ENCODE data around the gene FGD3. TPM values are rescaled to one million over a fixed set of nuclear protein-coding genes. Genes with fewer than 3 reads are reported as not detected.
A peak's percentile ranks its signal among the peaks of the same experiment; 100 is the strongest.

The FGD3 gene
- total RNA-seq, 2 donors from 2014 or later: 49.7 to 61.0 TPM

GRCh38 chr9:93059011-93059714, 111.8 kb downstream of the FGD3 start:
- Mint-ChIP-seq H3K27ac (peak overlapping the region; percentile 97), H3K36me3 (peaks cover 19 to 26% of the 10 kb centered on the region in 2 donors), H3K9me3 (no peaks in the 10 kb centered on the region)
- ATAC-seq: peak; percentile 11 to 23
- peak in 1 of 2 donors; percentile 32 for DNase-seq (ENCODE audit: low spot score in 2 of 2)

DNA sequence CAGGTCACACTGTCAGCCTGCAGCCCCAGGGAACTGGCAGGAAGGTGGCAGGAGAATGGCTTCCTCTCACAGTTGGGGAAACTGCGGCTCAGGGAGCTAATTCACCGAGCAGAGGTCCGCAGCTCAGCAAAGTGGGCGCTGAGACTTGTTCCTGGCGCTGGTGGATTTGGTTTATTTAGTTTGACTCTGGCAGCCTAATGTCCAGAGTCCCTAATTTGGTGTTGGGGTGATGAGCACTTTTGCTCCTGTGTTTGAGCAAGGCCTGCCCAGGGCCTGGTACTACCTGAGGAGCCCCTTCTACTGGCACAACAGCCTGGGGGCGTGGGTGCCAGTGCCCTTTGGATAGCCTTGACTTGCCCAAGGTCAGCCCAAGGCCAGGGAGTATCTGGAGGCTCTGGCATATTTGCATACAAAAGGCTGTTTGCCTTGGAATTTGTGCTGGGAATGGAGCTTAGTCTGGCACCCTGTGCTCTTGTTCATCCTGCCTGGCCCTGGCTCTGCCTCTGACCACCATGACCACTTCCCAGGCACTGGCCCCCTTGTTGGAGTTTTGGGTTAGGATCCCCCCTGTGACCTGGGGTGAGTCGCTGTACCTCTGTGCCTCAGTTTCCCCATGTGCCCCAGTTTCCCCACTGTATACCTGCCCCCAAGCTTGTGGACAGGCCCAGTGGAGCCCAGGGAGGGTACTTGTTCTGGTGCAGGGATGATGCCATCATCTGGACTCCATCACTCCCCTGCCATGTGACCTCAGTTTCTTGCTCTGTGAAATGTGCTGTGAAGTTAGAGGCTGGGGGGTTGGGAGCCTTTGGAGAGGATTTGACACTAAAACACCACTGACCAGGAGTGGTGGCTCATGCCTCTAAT, 112.6 kb downstream of the FGD3 start:
- peak overlapping the region; percentile 97 for H3K27ac Mint-ChIP-seq
- H3K9me3 Mint-ChIP-seq: no peaks in the 10 kb centered on the region
- ATAC-seq: no peak
- peaks cover 23 to 33% of the 10 kb centered on the region in 2 donors for H3K36me3 Mint-ChIP-seq
- DNase-seq (ENCODE audit: low spot score in 2 of 2): no peak

DNA sequence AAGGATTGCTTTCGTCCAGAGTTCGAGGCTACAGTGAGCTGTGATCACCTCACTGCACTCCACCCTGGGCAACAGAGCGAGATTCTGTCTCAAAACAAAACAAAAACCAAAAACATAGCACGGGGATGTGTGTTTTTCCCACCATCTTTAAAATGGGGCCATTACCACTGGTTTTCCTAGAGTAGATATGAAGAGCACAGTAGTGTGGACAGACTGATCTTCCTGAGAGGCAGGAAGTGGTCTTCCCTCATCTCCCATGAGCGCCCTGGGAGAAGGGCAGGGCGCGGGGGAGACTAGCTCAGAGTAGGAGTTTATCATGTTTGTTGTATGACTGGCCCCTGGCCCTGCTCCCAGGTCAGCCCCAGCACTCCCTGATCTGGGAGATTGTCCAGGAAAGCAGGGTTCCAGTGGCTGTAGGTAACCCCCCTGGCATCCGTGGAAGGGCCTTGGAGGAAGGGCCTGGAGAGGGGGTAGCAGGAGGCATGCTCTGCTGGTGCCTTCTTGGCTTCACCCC, 113.5 kb downstream of the FGD3 start:
- Mint-ChIP-seq H3K9me3 (no peaks in the 10 kb centered on the region), H3K36me3 (peaks cover 31 to 41% of the 10 kb centered on the region in 2 donors), H3K27ac (peak overlapping the region; percentile 97)
- ATAC-seq (no peak), DNase-seq (ENCODE audit: low spot score in 2 of 2) (no peak)

GRCh38 chr9:93061260-93061751, 114.0 kb downstream of the FGD3 start:
- H3K9me3 Mint-ChIP-seq: no peaks in the 10 kb centered on the region
- peaks cover 35 to 46% of the 10 kb centered on the region in 2 donors for H3K36me3 Mint-ChIP-seq
- DNase-seq (ENCODE audit: low spot score in 2 of 2) (no peak), ATAC-seq (no peak)
- H3K27ac Mint-ChIP-seq: peak overlapping the region; percentile 97

GRCh38 chr9:93061791-93062763, 114.8 kb downstream of the FGD3 start:
- DNase-seq (ENCODE audit: low spot score in 2 of 2) (peak in 1 of 2 donors; percentile 40), ATAC-seq (no peak)
- Mint-ChIP-seq H3K27ac (peak overlapping the region; percentile 97), H3K36me3 (peaks cover 39 to 53% of the 10 kb centered on the region in 2 donors), H3K9me3 (no peaks in the 10 kb centered on the region)

GRCh38 chr9:93064392-93065134, 117.2 kb downstream of the FGD3 start:
- ATAC-seq: peak; percentile 92 to 96
- Mint-ChIP-seq H3K27ac (peak overlapping the region; percentile 97 to 98), H3K36me3 (peaks cover 36 to 73% of the 10 kb centered on the region in 2 donors), H3K9me3 (no peaks in the 10 kb centered on the region)
- DNase-seq (ENCODE audit: low spot score in 2 of 2): peak; percentile 85 to 94

GRCh38 chr9:93065135-93065720, 117.9 kb downstream of the FGD3 start:
- Mint-ChIP-seq H3K36me3 (peaks cover 29 to 74% of the 10 kb centered on the region in 2 donors), H3K27ac (peak overlapping the region; percentile 97 to 98), H3K9me3 (no peaks in the 10 kb centered on the region)
- DNase-seq (ENCODE audit: low spot score in 2 of 2): no peak
- ATAC-seq: no peak

- H3K9me3 Mint-ChIP-seq: no peaks in the 10 kb centered on the region
- ATAC-seq (no peak), DNase-seq (ENCODE audit: low spot score in 2 of 2) (no peak)
- peaks cover 22 to 74% of the 10 kb centered on the region in 2 donors for H3K36me3 Mint-ChIP-seq
- H3K27ac Mint-ChIP-seq: peak overlapping the region; percentile 9 to 97
These were observed 119.8 kb downstream of the FGD3 start for GRCh38 chr9:93066978-93067603.

- ATAC-seq (no peak), DNase-seq (ENCODE audit: low spot score in 2 of 2) (no peak)
- peaks cover 22 to 68% of the 10 kb centered on the region in 2 donors for H3K36me3 Mint-ChIP-seq
- H3K27ac Mint-ChIP-seq: no peak overlapping the region
- no peaks in the 10 kb centered on the region for H3K9me3 Mint-ChIP-seq
These were observed 121.6 kb downstream of the FGD3 start for GRCh38 chr9:93068956-93069355.

DNA sequence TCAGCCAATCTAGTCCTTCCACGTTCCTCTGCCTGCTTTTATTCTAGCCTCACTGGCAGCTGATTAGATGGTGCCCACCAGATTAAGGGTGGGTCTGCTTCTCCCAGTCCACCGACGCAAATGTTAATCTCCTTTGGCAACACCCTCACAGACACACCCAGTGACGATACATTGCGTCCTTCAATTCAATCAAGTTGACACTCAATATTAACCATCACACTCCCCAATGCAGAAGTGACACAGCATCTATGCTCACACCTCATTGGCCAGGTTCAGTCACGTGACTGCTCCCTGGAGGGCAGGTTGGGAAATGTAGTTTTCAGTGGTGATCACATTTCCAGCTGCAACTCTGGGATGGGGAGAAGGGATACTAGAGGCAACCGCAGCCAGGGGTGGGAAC, 124.1 kb downstream of the FGD3 start:
- peaks cover 6 to 46% of the 10 kb centered on the region in 2 donors for H3K36me3 Mint-ChIP-seq
- peak overlapping the region in 1 of 2 donors; percentile 11 for H3K27ac Mint-ChIP-seq
- H3K9me3 Mint-ChIP-seq: no peaks in the 10 kb centered on the region
- peak in 1 of 2 donors; percentile 33 for ATAC-seq
- DNase-seq (ENCODE audit: low spot score in 2 of 2): no peak

- Mint-ChIP-seq H3K9me3 (no peaks in the 10 kb centered on the region), H3K27ac (no peak overlapping the region), H3K36me3 (peaks cover 0 to 41% of the 10 kb centered on the region in 2 donors)
- no peak for DNase-seq (ENCODE audit: low spot score in 2 of 2)
- ATAC-seq: no peak
These were observed 125.1 kb downstream of the FGD3 start for GRCh38 chr9:93072383-93072795.

DNA sequence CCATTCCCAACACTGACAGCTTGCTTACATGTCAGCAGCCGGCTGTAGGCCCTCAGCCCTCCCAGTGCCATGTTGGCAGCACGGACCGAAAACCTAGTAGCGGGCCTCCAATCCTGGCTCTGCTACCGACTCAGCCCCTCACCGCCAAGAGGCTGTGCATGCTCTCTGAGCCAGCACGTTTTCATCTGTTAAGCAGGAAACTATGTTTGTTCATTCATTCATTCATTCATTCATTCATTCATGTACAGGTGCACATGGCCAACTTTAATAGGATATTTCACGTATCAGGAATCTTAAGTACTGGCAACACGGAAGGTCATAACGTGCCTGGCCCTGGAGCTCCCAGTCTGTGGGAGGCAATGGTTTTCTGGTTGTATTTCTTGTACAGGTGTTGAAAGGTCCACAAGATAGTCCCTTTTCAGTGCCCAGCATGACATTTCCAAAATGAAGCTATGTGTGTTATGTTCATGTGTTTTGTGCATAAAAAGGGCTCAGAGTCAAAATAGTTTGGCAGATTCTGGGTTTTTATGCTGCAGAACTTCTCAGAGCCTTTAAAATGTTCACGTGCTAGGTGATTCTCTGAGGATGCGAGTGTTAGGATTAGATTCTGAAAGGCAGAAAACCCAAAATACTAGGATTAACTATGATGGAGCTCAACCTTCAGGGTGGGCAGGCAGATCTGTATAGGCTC, 128.9 kb downstream of the FGD3 start:
- H3K9me3 Mint-ChIP-seq: no peaks in the 10 kb centered on the region
- no peak for DNase-seq (ENCODE audit: low spot score in 2 of 2)
- peak overlapping the region in 1 of 2 donors; percentile 68 for H3K27ac Mint-ChIP-seq

DNA sequence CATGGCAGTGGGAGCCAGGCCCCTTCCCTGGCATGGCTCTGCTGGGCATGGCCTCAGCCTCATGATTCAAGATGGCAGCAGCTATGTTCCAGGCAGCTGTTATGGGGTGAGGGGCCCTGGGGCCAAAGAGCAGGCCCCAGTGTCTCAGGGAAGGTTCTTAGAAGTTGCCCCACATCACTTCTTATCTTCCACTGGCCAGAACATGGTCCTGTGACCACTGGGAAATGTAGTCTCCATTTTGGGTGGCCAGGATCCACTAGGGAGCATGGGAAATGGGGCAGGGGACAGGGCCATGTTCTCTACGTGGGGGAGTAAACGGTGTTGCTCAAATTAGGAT, 129.4 kb downstream of the FGD3 start:
- H3K36me3 Mint-ChIP-seq: peaks cover 6 to 22% of the 10 kb centered on the region in 2 donors
- ATAC-seq: no peak
- peak overlapping the region; percentile 68 to 70 for H3K27ac Mint-ChIP-seq
- H3K9me3 Mint-ChIP-seq: no peaks in the 10 kb centered on the region
- no peak for DNase-seq (ENCODE audit: low spot score in 2 of 2)

More for the DNA sequence above, 128.9 kb downstream of the FGD3 start:
- ATAC-seq: no peak
- peaks cover 6 to 22% of the 10 kb centered on the region in 2 donors for H3K36me3 Mint-ChIP-seq

DNA sequence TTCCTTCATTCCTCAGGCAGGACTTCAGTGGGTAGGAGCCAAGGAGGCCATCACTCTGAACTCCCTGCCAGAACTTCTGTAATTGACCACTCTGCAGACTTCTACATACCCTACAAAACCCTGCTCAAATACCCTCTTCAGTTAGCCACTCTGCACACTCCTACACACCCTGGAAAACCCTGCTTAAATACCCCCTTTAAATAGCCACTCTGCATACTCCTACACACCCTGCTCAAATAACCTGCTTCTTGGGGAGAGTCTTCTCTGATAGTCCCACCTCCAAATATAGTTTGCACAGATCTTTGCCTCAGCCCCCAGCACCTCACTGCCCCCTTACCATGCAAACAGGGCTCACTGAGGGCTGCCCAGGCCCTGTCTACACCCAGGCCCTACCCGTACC, 130.0 kb downstream of the FGD3 start:
- Mint-ChIP-seq H3K27ac (peak overlapping the region in 1 of 2 donors; percentile 68), H3K9me3 (no peaks in the 10 kb centered on the region), H3K36me3 (peaks cover 6 to 26% of the 10 kb centered on the region in 2 donors)
- ATAC-seq (no peak), DNase-seq (ENCODE audit: low spot score in 2 of 2) (no peak)

Measured in activated naive CD4-positive, alpha-beta T cell treated with anti-CD3 and anti-CD28 coated beads, Interleukin-2, amount 50 U/mL, for 72 hours (primary cell).